IMR-90 (cell line): Measurements from ENCODE around the gene GABPA. TPM values are rescaled to one million over a fixed set of nuclear protein-coding genes. Genes with fewer than 3 reads are reported as not detected.
"Not testable (repeated sequence)": the region's sequence is repeated elsewhere in the genome, so short reads cannot be mapped to it uniquely, and the experiment has no call there.

Experiments
- ATAC-seq: fragments of 200-7000 bp; cut with Tn5 transposase; 2 replicates; pipeline ENCODE4 v1.9.1; 2020; ENCODE audit warnings: low read depth, mild to moderate bottlenecking, moderate library complexity
- BruUV-seq: library from RNA; stranded (reverse); fragments of 400-500 nt; replicated peaks from 2 replicates; lab custom pipeline; 2021; lab: Mats Ljungman, UMichigan
- CTCF ChIA-PET: fragments of 300-600 bp; formaldehyde crosslinking; extraction: SDS; loops from one replicate; lab custom pipeline; 2021; ENCODE audit warnings: antibody characterized with exemption; lab: Yijun Ruan, JAX
- POLR2A ChIA-PET: fragments of 300-600 bp; sonication (Branson Sonifier 250); formaldehyde crosslinking; loops from one replicate; lab custom pipeline; 2022; ENCODE audit warnings: antibody characterized with exemption; ENCODE audit not compliant: unreplicated experiment; lab: Charles Lee
- DNase-seq: peaks from one replicate; pipeline ENCODE4 v3.0.0; 2013
- H2AFZ ChIP-seq: replicated peaks from 2 replicates; pipeline ENCODE3; 2013; ENCODE audit warnings: low read length, mild to moderate bottlenecking; ENCODE audit not compliant: poor library complexity
- H2AK5ac ChIP-seq: 2 replicates; pipeline ENCODE4 v1.6.1; 2013; ENCODE audit warnings: low read depth, low read length, inconsistent platforms
- H2AK9ac ChIP-seq: replicated peaks from 2 replicates; pipeline ENCODE3; 2013; ENCODE audit warnings: mild to moderate bottlenecking, low read depth, low read length, moderate library complexity; ENCODE audit not compliant: poor library complexity
- H2BK120ac ChIP-seq: 2 replicates; pipeline ENCODE4 v1.6.1; 2013; ENCODE audit warnings: low read depth, low read length, inconsistent platforms
- H2BK15ac ChIP-seq: 3 replicates; pipeline ENCODE4 v1.6.1; 2013; ENCODE audit warnings: low read depth, low read length, inconsistent platforms
- H2BK20ac ChIP-seq: 2 replicates; pipeline ENCODE4 v1.6.1; 2013; ENCODE audit warnings: low read depth, mild to moderate bottlenecking, inconsistent platforms, low read length, moderate library complexity
- H2BK5ac ChIP-seq: 2 replicates; pipeline ENCODE4 v1.6.1; 2013; ENCODE audit warnings: mild to moderate bottlenecking, low read depth, low read length, inconsistent platforms; ENCODE audit not compliant: poor library complexity, severe bottlenecking
- H3K14ac ChIP-seq: replicated peaks from 2 replicates; pipeline ENCODE4 v1.6.1; 2013; ENCODE audit warnings: low read depth, low read length, inconsistent platforms
- H3K18ac ChIP-seq: 2 replicates; pipeline ENCODE4 v1.6.1; 2013; ENCODE audit warnings: low read depth, low read length, control low read depth
- H3K23ac ChIP-seq: 2 replicates; pipeline ENCODE4 v1.6.1; 2013; ENCODE audit warnings: low read depth, low read length, inconsistent platforms
- H3K27ac ChIP-seq: 2 replicates; pipeline ENCODE4 v1.5.1; 2013; ENCODE audit warnings: mild to moderate bottlenecking, control low read depth, low read length; ENCODE audit not compliant: insufficient read depth
- H3K27me3 ChIP-seq: 2 replicates; pipeline ENCODE4 v1.6.1; 2013; ENCODE audit warnings: low read length; ENCODE audit not compliant: control insufficient read depth, insufficient read depth
- H3K36me3 ChIP-seq: 2 replicates; pipeline ENCODE4 v1.6.1; 2013; ENCODE audit warnings: low read length, mixed read lengths; ENCODE audit not compliant: control insufficient read depth, insufficient read depth
- H3K4ac ChIP-seq: 2 replicates; pipeline ENCODE4 v1.6.1; 2013; ENCODE audit warnings: low read depth, low read length, inconsistent platforms
- H3K4me1 ChIP-seq: 2 replicates; pipeline ENCODE4 v1.6.1; 2013; ENCODE audit warnings: low read length, mixed read lengths; ENCODE audit not compliant: control insufficient read depth, insufficient read depth
- H3K4me2 ChIP-seq: 2 replicates; pipeline ENCODE4 v1.6.1; 2013; ENCODE audit warnings: low read depth, mild to moderate bottlenecking, control low read depth, low read length, moderate library complexity
- H3K4me3 ChIP-seq: 2 replicates; pipeline ENCODE4 v1.5.1; 2013; ENCODE audit warnings: low read depth, mild to moderate bottlenecking, control low read depth, low read length, moderate library complexity; ENCODE audit not compliant: insufficient read depth
- H3K56ac ChIP-seq: 2 replicates; pipeline ENCODE4 v1.6.1; 2013; ENCODE audit warnings: low read length, inconsistent platforms; ENCODE audit not compliant: insufficient read depth; ENCODE audit errors: extremely low read depth
- H3K79me1 ChIP-seq, 2 experiments: 2 replicates each; pipeline ENCODE4 v1.6.1; 2013; ENCODE audit warnings: low read length in 2 of 2, inconsistent platforms in 1 of 2, low read depth in 1 of 2
- H3K9ac ChIP-seq: 2 replicates; pipeline ENCODE4 v1.6.1; 2013; ENCODE audit warnings: low read depth, low read length, control low read depth
- H3K9me1 ChIP-seq: 2 replicates; pipeline ENCODE4 v1.6.1; 2013; ENCODE audit warnings: low read length, inconsistent platforms; ENCODE audit not compliant: insufficient read depth
- H3K9me3 ChIP-seq: 2 replicates; pipeline ENCODE4 v1.6.1; 2013; ENCODE audit warnings: low read length; ENCODE audit not compliant: control insufficient read depth, insufficient read depth
- H4K20me1 ChIP-seq: 2 replicates; pipeline ENCODE4 v1.6.1; 2013; ENCODE audit warnings: low read length, inconsistent platforms; ENCODE audit not compliant: insufficient read depth
- H4K5ac ChIP-seq: 2 replicates; pipeline ENCODE4 v1.6.1; 2013; ENCODE audit warnings: mild to moderate bottlenecking, low read depth, low read length, control low read depth
- H4K8ac ChIP-seq, 2 experiments: 2 replicates each; pipeline ENCODE4 v1.6.1; 2013; ENCODE audit warnings: low read depth in 2 of 2, low read length in 2 of 2, control low read depth in 1 of 2, inconsistent platforms in 1 of 2
- H4K91ac ChIP-seq: 2 replicates; pipeline ENCODE4 v1.6.1; 2013; ENCODE audit warnings: low read depth, low read length, inconsistent platforms; ENCODE audit not compliant: insufficient read depth
- WGBS, 2 experiments: methylation state at CpG; one replicate each; pipeline versions ENCODE4 v1.1.5 to v1.1.7; 2013; ENCODE audit warnings: missing lambda C conversion rate in 2 of 2; ENCODE audit not compliant: insufficient read length in 1 of 2; ENCODE audit errors: extremely low coverage in 2 of 2; 5-methylcytosine and 5-hydroxymethylcytosine counted together
- dilution Hi-C: fragments of 300-500 bp; cut with HindIII; formaldehyde crosslinking; loops from one replicate; pipeline ENCODE4 v1.14.3; 2018; ENCODE audit warnings: low sequenced_read_pairs; ENCODE audit not compliant: unreplicated experiment
- in situ Hi-C: fragments of 300-500 bp; cut with MboI; formaldehyde crosslinking; loops from 3 replicates; pipeline ENCODE4 v1.14.3; 2019; ENCODE audit warnings: low sequenced_read_pairs, inconsistent platforms, mixed read lengths
- intact Hi-C: fragments of 100-400 bp; cut with micrococcal nuclease; formaldehyde crosslinking; loops from 2 replicates; pipeline ENCODE4 v1.10.0; 2022
- polyA plus RNA-seq, 3 experiments: library from polyadenylated mRNA; depleted of rRNA; stranded (reverse); fragments of >200 nt; gene quantifications; 2 replicates each; pipeline ENCODE4 v1.2.3, GENCODE V29; 2012; ENCODE audit warnings: low replicate concordance in 1 of 3
- total RNA-seq: library from RNA; depleted of rRNA; stranded (reverse); fragments of >200 nt; gene quantifications from 2 replicates; pipeline ENCODE4 v1.2.3, GENCODE V29; 2012

The GABPA gene
- total and polyA plus RNA-seq, 2 of the 4 experiments (the other 2 are of a cell fraction): 9.0 to 17.0 TPM

GRCh38 chr21:25695461-25695860, 39.3 kb upstream of the GABPA start:
- H2AFZ ChIP-seq, H3K18ac ChIP-seq, H3K9me1 ChIP-seq, H3K27ac ChIP-seq, H3K27me3 ChIP-seq, H3K4me3 ChIP-seq, H3K36me3 ChIP-seq, CTCF ChIA-PET, H3K9me3 ChIP-seq, H4K91ac ChIP-seq, BruUV-seq, H3K4me2 ChIP-seq, H3K23ac ChIP-seq, H2BK20ac ChIP-seq, H2AK9ac ChIP-seq, dilution Hi-C loops, H3K79me1 ChIP-seq, H2AK5ac ChIP-seq, H3K14ac ChIP-seq, H3K4me1 ChIP-seq, H2BK15ac ChIP-seq, ATAC-seq, H2BK5ac ChIP-seq, DNase-seq, H4K5ac ChIP-seq, in situ Hi-C loops, intact Hi-C loops, POLR2A ChIA-PET, H3K56ac ChIP-seq, H2BK120ac ChIP-seq, H3K4ac ChIP-seq, H3K9ac ChIP-seq, H4K20me1 ChIP-seq, H4K8ac ChIP-seq: not testable (repeated sequence)
- WGBS, 2 experiments: no CpG with 5 or more reads among the region's 36 CpGs
